Left ventricle myocardium inferior (tissue), 1 donor: ENCODE measurements around the gene GSK3B. TPM values are rescaled to one million over a fixed set of nuclear protein-coding genes. Genes with fewer than 3 reads are reported as not detected.

Experiments used
- DNase-seq: peaks from one replicate; pipeline ENCODE4 v3.0.0-alpha.2; 2020
- H3K27ac ChIP-seq: fragments of 200-600 bp; replicated peaks from 2 replicates; pipeline ENCODE4 v1.8.0; 2021
- H3K27me3 ChIP-seq: fragments of 200-600 bp; 2 replicates; pipeline ENCODE4 v1.8.0; 2021; ENCODE audit warnings: low read depth
- H3K36me3 ChIP-seq: fragments of 200-600 bp; 2 replicates; pipeline ENCODE4 v1.8.0; 2021
- H3K4me1 ChIP-seq: fragments of 200-600 bp; 2 replicates; pipeline ENCODE4 v1.8.0; 2021
- H3K4me3 ChIP-seq: fragments of 200-600 bp; 2 replicates; pipeline ENCODE4 v1.8.0; 2021; ENCODE audit warnings: mild to moderate bottlenecking, moderate library complexity
- H3K9me3 ChIP-seq: fragments of 200-600 bp; replicated peaks from 2 replicates; pipeline ENCODE4 v1.8.0; 2021
- intact Hi-C: fragments of 100-400 bp; cut with micrococcal nuclease; formaldehyde crosslinking; loops from one replicate; pipeline ENCODE4 v1.11.0; 2022
- total RNA-seq: library from RNA; stranded (reverse); fragmentation: NEBNext Ultra II Directional; extraction: Animal tissue kit (Norgen Biotek cat#: 25700); gene quantifications from one replicate; pipeline ENCODE4 v1.2.1, GENCODE V29; 2021
- TF ChIP-seq, protein P1 (sequence below): fragments of 200-600 bp; IDR thresholded peaks from 2 replicates; pipeline ENCODE4 v1.8.0; 2021; ENCODE audit warnings: antibody characterized with exemption, mild to moderate bottlenecking, borderline replicate concordance
- donor health status: DM: no; HTN: yes; CAD: no; lungs with severe emphysema.

Gene GSK3B
- total RNA-seq, 1 donor from 2014 or later: 42.5 TPM

DNA sequence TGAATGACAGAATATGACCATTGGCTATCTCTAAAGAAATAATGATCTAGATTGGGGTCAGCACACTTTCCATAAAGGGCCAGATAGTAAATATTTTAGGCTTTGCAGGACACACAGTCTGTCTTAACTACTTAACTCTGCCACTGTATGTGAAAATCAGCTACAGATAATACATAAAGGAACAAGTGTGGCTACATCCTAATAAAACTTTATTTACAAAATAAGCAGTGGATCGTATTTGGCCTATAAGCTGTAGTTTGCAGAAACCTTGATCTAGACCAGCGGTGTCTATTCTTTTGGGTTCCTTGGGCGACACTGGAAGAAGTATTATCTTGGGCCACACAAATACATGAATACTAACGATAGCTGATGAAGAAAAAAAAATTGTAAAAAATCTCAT lies 27.6 kb downstream of the GSK3B start:
- no peak for DNase-seq
- Histone ChIP-seq H3K4me3 (no peak overlapping the region), H3K27ac (no peak overlapping the region), H3K9me3 (peaks cover 5% of the 10 kb centered on the region), H3K4me1 (peaks cover 66% of the 10 kb centered on the region), H3K36me3 (no peaks in the 10 kb centered on the region), H3K27me3 (no peaks in the 10 kb centered on the region)
- TF ChIP-seq, protein P1, sequence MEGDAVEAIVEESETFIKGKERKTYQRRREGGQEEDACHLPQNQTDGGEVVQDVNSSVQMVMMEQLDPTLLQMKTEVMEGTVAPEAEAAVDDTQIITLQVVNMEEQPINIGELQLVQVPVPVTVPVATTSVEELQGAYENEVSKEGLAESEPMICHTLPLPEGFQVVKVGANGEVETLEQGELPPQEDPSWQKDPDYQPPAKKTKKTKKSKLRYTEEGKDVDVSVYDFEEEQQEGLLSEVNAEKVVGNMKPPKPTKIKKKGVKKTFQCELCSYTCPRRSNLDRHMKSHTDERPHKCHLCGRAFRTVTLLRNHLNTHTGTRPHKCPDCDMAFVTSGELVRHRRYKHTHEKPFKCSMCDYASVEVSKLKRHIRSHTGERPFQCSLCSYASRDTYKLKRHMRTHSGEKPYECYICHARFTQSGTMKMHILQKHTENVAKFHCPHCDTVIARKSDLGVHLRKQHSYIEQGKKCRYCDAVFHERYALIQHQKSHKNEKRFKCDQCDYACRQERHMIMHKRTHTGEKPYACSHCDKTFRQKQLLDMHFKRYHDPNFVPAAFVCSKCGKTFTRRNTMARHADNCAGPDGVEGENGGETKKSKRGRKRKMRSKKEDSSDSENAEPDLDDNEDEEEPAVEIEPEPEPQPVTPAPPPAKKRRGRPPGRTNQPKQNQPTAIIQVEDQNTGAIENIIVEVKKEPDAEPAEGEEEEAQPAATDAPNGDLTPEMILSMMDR: no peak
- intact Hi-C loops: no loop called here

DNA sequence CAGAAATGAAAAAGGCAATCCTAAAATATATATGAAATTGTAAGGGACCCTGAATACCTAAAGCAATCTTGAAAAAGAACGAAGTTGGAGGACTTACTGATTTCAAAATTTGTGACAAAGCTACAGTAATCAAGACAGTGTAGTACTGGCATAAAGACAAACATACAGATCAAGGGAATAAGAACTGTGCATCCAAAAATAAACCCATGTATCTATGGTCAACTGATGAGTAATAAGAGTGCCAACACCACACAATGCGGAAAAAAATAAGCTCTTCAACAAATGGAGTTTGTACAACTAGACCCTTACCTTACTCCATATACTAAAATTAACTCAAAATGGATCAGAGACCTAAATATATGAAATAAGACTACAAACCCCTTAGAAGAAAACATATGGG lies 29.6 kb downstream of the GSK3B start:
- intact Hi-C loops: no loop called here
- no peak overlapping the region for H3K4me3 ChIP-seq

DNA sequence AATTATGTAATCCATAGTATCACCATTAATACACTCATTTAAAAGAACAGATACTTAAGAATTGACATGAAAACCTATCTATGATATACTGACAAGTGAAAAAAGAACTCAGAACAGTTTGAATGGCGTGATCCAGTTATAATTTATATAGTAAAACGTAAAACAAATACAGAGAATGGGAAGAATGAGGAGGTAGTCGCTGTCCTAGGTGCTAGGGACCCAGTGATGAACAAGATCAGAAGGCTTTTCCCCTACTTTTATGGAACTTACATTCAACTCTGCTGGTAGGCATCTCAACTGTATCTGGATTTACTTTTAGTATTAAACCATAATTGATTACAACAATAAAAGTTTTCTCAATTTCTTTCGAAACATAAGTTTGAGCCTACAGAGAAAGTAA lies 31.8 kb downstream of the GSK3B start:
- intact Hi-C loops: no loop called here
- DNase-seq: no peak
- H3K4me1 ChIP-seq: peaks cover 64% of the 10 kb centered on the region

More for the DNA sequence above, 29.6 kb downstream of the GSK3B start:
- H3K36me3 ChIP-seq: no peaks in the 10 kb centered on the region
- H3K27me3 ChIP-seq: no peaks in the 10 kb centered on the region
- TF ChIP-seq, protein P1: no peak
- DNase-seq: no peak
- no peak overlapping the region for H3K27ac ChIP-seq
- H3K4me1 ChIP-seq: peaks cover 66% of the 10 kb centered on the region
- H3K9me3 ChIP-seq: peaks cover 5% of the 10 kb centered on the region

DNA sequence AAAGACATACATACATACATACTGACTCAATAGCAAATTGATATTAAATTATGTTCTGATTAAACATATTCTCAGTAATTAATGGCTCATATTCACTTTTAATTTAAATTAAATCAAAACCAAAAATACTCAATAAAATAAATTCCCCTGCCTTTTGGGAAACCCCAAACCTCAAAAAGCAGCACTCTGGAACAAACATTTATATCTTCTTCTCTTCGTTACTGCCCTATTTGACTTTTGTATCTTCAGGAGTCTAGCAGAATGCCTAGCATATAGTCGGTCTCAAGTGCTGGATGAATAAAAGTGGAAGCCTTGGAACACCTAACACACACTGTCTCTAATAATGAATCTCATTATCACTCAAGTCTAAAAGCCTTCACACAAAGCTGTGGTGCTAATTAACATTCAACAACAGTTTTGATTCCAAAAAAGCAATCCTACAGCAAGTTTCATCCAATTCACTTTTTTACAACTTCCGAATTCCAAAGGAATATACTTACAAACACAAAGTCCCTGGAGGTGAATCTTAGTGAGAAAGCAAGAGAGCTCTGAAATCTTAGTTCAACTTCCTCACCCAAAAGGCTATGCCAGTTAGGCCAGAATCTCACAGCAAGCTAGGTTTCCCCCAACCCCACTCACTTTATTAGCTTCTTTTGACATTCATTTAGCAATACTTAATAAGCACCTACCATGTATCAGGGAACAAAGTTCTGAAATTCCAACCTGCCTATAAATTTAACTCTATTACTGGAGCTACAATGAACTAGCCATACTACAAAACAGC lies 35.0 kb downstream of the GSK3B start:
- intact Hi-C loops: no loop called here
- H3K4me1 ChIP-seq: peaks cover 66% of the 10 kb centered on the region
- TF ChIP-seq, protein P1: no peak

More for the DNA sequence above, 31.8 kb downstream of the GSK3B start:
- peaks cover 5% of the 10 kb centered on the region for H3K9me3 ChIP-seq
- TF ChIP-seq, protein P1: no peak
- H3K36me3 ChIP-seq: no peaks in the 10 kb centered on the region
- no peak overlapping the region for H3K27ac ChIP-seq
- H3K4me3 ChIP-seq: no peak overlapping the region
- H3K27me3 ChIP-seq: no peaks in the 10 kb centered on the region

DNA sequence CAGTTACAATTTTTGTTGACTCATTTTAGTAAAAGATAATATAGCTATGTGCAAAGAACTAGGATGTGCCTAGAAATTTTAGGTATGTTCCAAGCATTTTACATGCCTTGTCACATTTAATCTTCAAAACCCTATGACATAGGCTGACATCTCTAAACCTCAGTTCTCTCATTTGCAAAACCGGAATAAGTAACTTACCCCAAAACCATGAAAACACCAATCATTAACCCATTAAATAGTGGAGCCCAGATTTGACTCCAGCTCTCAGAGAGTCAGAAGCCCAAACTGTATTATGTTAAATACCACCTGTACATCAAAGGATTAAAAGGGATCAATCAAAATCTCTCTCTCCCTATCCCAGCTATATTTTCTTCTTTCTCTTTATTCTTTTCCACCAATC lies 36.6 kb downstream of the GSK3B start:
- no peak for DNase-seq

More for the DNA sequence above, 35.0 kb downstream of the GSK3B start:
- H3K27me3 ChIP-seq: no peaks in the 10 kb centered on the region
- H3K9me3 ChIP-seq: no peaks in the 10 kb centered on the region
- no peak overlapping the region for H3K4me3 ChIP-seq
- no peaks in the 10 kb centered on the region for H3K36me3 ChIP-seq
- H3K27ac ChIP-seq: no peak overlapping the region
- DNase-seq: no peak

More for the DNA sequence above, 36.6 kb downstream of the GSK3B start:
- H3K9me3 ChIP-seq: no peaks in the 10 kb centered on the region
- no peaks in the 10 kb centered on the region for H3K36me3 ChIP-seq
- peaks cover 70% of the 10 kb centered on the region for H3K4me1 ChIP-seq
- no peak overlapping the region for H3K27ac ChIP-seq
- TF ChIP-seq, protein P1: no peak
- intact Hi-C loops: no loop called here
- no peak overlapping the region for H3K4me3 ChIP-seq
- no peaks in the 10 kb centered on the region for H3K27me3 ChIP-seq
